Astrocyte (in vitro differentiated cells and primary cell): ENCODE results near the gene NKAIN2. TPM values are rescaled to one million over a fixed set of nuclear protein-coding genes. Genes with fewer than 3 reads are reported as not detected.
"Not testable (repeated sequence)": the region's sequence is repeated elsewhere in the genome, so short reads cannot be mapped to it uniquely, and the experiment has no call there.

Experiments used
- DNase-seq: peaks from one replicate; pipeline ENCODE4 v3.0.0-alpha.2; 2010; ENCODE audit warnings: low read depth
- FAIRE-seq: peaks from 2 replicates; lab custom pipeline; 2011; peaks lifted over from hg19 to GRCh38; lab: Jason Lieb, UNC
- H2AFZ ChIP-seq: 2 replicates; pipeline ENCODE4 v1.6.0; 2012; ENCODE audit warnings: low read depth, low read length, inconsistent platforms
- H3K27ac ChIP-seq: 2 replicates; pipeline ENCODE4 v1.5.1; 2011; ENCODE audit warnings: low read depth, low read length, inconsistent platforms
- H3K27me3 ChIP-seq: 2 replicates; pipeline ENCODE4 v1.6.0; 2011; ENCODE audit warnings: low read length, inconsistent platforms; ENCODE audit not compliant: insufficient read depth
- H3K36me3 ChIP-seq: 2 replicates; pipeline ENCODE4 v1.5.1; 2011; ENCODE audit warnings: low read length, inconsistent platforms; ENCODE audit not compliant: insufficient read depth
- H3K4me1 ChIP-seq: 2 replicates; pipeline ENCODE4 v1.5.1; 2011; ENCODE audit warnings: low read length, inconsistent platforms; ENCODE audit not compliant: insufficient read depth
- H3K4me2 ChIP-seq: 2 replicates; pipeline ENCODE4 v1.6.0; 2012; ENCODE audit warnings: low read length, inconsistent platforms
- H3K4me3 ChIP-seq: 2 replicates; pipeline ENCODE4 v1.5.1; 2011; ENCODE audit warnings: low read depth, mild to moderate bottlenecking, low read length, inconsistent platforms; ENCODE audit not compliant: insufficient read depth
- H3K79me2 ChIP-seq: 2 replicates; pipeline ENCODE4 v1.6.0; 2012; ENCODE audit warnings: mild to moderate bottlenecking, low read length, inconsistent platforms; ENCODE audit not compliant: insufficient read depth
- H3K9ac ChIP-seq: 2 replicates; pipeline ENCODE4 v1.6.0; 2012; ENCODE audit warnings: mild to moderate bottlenecking, low read length, inconsistent platforms
- H3K9me3 ChIP-seq: 2 replicates; pipeline ENCODE4 v1.5.1; 2012; ENCODE audit warnings: low read depth, mild to moderate bottlenecking, low read length, inconsistent platforms; ENCODE audit not compliant: insufficient read depth
- H4K20me1 ChIP-seq: 2 replicates; pipeline ENCODE4 v1.6.0; 2012; ENCODE audit warnings: low read length, inconsistent platforms; ENCODE audit not compliant: insufficient read depth
- H3K27ac Mint-ChIP-seq: one replicate; pipeline ENCODE4 v1.8.0; 2021; ENCODE audit warnings: mild to moderate bottlenecking, mixed read lengths; ENCODE audit not compliant: unreplicated experiment
- H3K27me3 Mint-ChIP-seq: one replicate; pipeline ENCODE4 v1.8.0; 2021; ENCODE audit warnings: low read depth, mixed read lengths; ENCODE audit not compliant: unreplicated experiment
- H3K36me3 Mint-ChIP-seq: one replicate; pipeline ENCODE4 v1.8.0; 2021; ENCODE audit warnings: low read depth, mixed read lengths; ENCODE audit not compliant: unreplicated experiment
- H3K4me1 Mint-ChIP-seq: one replicate; pipeline ENCODE4 v1.8.0; 2021; ENCODE audit warnings: low read depth, mixed read lengths; ENCODE audit not compliant: unreplicated experiment
- H3K4me3 Mint-ChIP-seq: one replicate; pipeline ENCODE4 v1.8.0; 2021; ENCODE audit warnings: mild to moderate bottlenecking, moderate library complexity, mixed read lengths; ENCODE audit not compliant: unreplicated experiment
- H3K9me3 Mint-ChIP-seq: one replicate; pipeline ENCODE4 v1.8.0; 2021; ENCODE audit warnings: mild to moderate bottlenecking, mixed read lengths; ENCODE audit not compliant: unreplicated experiment
- CTCF ChIP-seq: IDR thresholded peaks from 2 replicates; pipeline ENCODE4 v1.5.1; 2011; ENCODE audit warnings: low read depth, mild to moderate bottlenecking, inconsistent platforms, low read length, moderate library complexity; ENCODE audit not compliant: insufficient read depth
- EZH2 ChIP-seq: IDR thresholded peaks from 2 replicates; pipeline ENCODE4 v1.6.1; 2012; ENCODE audit warnings: mild to moderate bottlenecking, low read length, inconsistent platforms; ENCODE audit not compliant: insufficient read depth
- total RNA-seq: library from RNA; stranded (reverse); gene quantifications from 2 replicates; pipeline ENCODE4 v1.2.1, GENCODE V29; 2021

The NKAIN2 gene
- total RNA-seq, 1 donor from 2014 or later = 0.07 TPM

GRCh38 chr6:124339610-124340334, 536.1 kb downstream of the NKAIN2 start:
- Mint-ChIP-seq H3K27ac (no peak overlapping the region), H3K36me3 (no peaks in the 10 kb centered on the region), H3K4me1 (no peaks in the 10 kb centered on the region), H3K4me3 (no peak overlapping the region), H3K27me3 (no peaks in the 10 kb centered on the region), H3K9me3 (no peaks in the 10 kb centered on the region)
- H3K4me2 ChIP-seq = no peak overlapping the region
- no peak overlapping the region for H3K9ac ChIP-seq
- H3K27ac ChIP-seq = no peak overlapping the region
- H3K36me3 ChIP-seq = no peaks in the 10 kb centered on the region
- TF ChIP-seq CTCF (no peak), EZH2 (no peak)
- DNase-seq (no peak), FAIRE-seq (no peak)
- no peak overlapping the region for H2AFZ ChIP-seq
- no peaks in the 10 kb centered on the region for H3K27me3 ChIP-seq
- H3K79me2 ChIP-seq = no peaks in the 10 kb centered on the region
- no peaks in the 10 kb centered on the region for H3K4me1 ChIP-seq
- no peak overlapping the region for H3K4me3 ChIP-seq
- no peaks in the 10 kb centered on the region for H4K20me1 ChIP-seq
- no peaks in the 10 kb centered on the region for H3K9me3 ChIP-seq

DNA sequence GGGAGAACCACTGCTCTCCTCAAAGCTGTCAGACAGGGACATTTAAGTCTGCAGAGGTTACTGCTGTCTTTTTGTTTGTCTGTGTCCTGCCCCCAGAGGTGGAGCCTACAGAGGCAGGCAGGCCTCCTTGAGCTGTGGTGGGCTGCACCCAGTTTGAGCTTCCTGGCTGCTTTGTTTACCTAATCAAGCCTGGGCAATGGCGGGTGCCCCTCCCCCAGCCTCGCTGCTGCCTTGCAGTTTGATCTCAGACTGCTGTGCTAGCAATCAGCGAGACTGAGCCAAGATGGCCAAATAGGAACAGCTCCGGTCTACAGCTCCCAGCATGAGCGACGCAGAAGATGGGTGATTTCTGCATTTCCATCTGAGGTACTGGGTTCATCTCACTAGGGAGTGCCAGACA, 544.7 kb downstream of the NKAIN2 start:
- FAIRE-seq, H3K27me3 ChIP-seq, H3K36me3 ChIP-seq, H3K4me3 Mint-ChIP-seq, H3K27me3 Mint-ChIP-seq, H3K9ac ChIP-seq, H3K9me3 ChIP-seq, H3K27ac ChIP-seq, H3K4me2 ChIP-seq, DNase-seq, H2AFZ ChIP-seq, H3K4me3 ChIP-seq, H3K79me2 ChIP-seq, H3K36me3 Mint-ChIP-seq, H3K27ac Mint-ChIP-seq, H3K4me1 ChIP-seq, H3K4me1 Mint-ChIP-seq, H4K20me1 ChIP-seq, H3K9me3 Mint-ChIP-seq: not testable (repeated sequence)

DNA sequence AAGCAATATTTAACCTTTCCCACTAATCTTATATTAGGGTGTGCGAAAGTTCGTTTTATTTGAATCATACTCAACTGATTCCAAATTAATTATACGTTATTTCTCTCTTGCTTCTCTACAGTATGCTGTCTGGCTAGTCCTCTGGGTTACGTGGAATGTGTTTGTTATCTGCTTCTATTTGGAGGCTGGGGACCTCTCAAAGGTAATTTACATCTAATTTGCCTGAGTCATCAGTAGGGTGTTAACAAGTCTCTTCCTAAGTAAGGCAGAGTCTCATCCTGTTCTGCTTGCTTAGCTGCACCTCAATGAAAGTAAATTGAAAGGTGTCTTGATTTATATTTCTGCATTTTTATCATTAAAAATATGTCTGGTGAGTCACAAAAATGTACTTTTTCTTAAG, 551.5 kb downstream of the NKAIN2 start:
- no peaks in the 10 kb centered on the region for H3K27me3 Mint-ChIP-seq
- Histone ChIP-seq H3K27me3 (no peaks in the 10 kb centered on the region), H3K4me3 (no peak overlapping the region), H3K4me2 (no peak overlapping the region), H3K9me3 (no peaks in the 10 kb centered on the region), H3K36me3 (no peaks in the 10 kb centered on the region), H2AFZ (no peak overlapping the region), H4K20me1 (no peaks in the 10 kb centered on the region), H3K9ac (no peak overlapping the region), H3K4me1 (no peaks in the 10 kb centered on the region), H3K27ac (no peak overlapping the region), H3K79me2 (no peaks in the 10 kb centered on the region)
- no peaks in the 10 kb centered on the region for H3K36me3 Mint-ChIP-seq
- H3K4me3 Mint-ChIP-seq = no peak overlapping the region
- no peaks in the 10 kb centered on the region for H3K4me1 Mint-ChIP-seq
- no peak for FAIRE-seq
- peaks cover 2% of the 10 kb centered on the region for H3K9me3 Mint-ChIP-seq
- no peak for TF ChIP-seq CTCF
- no peak for TF ChIP-seq EZH2
- H3K27ac Mint-ChIP-seq = no peak overlapping the region
- DNase-seq = no peak
